Loucy (cell line): ENCODE measurements around the gene KRT2.

ENCODE experiments used
- EZH2phosphoT487 ChIP-seq: fragments of 200-600 bp; IDR thresholded peaks from 2 replicates; pipeline ENCODE4 v1.6.1; 2018; ENCODE audit warnings: antibody characterized with exemption, mild to moderate bottlenecking, moderate library complexity, borderline replicate concordance
- TF ChIP-seq, protein P1 (sequence below): fragments of 200-600 bp; sonication (generic); conservative IDR thresholded peaks from 2 replicates; pipeline ENCODE4 v1.5.1; 2014; ENCODE audit warnings: mild to moderate bottlenecking, antibody characterized with exemption, low read length

DNA sequence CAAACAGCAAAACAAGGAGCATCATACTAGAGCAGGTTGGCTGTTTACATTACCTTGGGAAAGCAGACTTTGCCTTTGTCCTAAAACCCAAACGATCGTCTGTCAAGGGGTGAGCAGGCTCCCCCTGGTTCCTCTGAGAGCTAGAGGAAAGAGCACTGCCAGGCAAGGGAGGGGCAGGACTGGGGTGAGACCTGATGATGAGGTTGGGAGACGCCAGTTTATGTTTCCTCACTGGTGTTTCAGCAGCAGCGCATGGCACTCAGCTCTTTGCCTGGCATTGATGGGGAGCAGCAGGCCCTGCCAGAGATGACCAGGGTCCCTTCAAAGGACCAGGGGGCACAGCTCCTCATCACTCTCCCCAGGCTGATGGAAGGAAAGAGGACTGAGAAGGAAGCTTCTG is 7.9 kb upstream of the KRT2 start:
- TF ChIP-seq, protein P1, sequence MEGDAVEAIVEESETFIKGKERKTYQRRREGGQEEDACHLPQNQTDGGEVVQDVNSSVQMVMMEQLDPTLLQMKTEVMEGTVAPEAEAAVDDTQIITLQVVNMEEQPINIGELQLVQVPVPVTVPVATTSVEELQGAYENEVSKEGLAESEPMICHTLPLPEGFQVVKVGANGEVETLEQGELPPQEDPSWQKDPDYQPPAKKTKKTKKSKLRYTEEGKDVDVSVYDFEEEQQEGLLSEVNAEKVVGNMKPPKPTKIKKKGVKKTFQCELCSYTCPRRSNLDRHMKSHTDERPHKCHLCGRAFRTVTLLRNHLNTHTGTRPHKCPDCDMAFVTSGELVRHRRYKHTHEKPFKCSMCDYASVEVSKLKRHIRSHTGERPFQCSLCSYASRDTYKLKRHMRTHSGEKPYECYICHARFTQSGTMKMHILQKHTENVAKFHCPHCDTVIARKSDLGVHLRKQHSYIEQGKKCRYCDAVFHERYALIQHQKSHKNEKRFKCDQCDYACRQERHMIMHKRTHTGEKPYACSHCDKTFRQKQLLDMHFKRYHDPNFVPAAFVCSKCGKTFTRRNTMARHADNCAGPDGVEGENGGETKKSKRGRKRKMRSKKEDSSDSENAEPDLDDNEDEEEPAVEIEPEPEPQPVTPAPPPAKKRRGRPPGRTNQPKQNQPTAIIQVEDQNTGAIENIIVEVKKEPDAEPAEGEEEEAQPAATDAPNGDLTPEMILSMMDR = no peak
- no peak for TF ChIP-seq EZH2phosphoT487
